Measurements from ENCODE around the gene NDUFB4.
"Not testable (repeated sequence)": the region's sequence is repeated elsewhere in the genome, so short reads cannot be mapped to it uniquely, and the experiment has no call there.

NDUFB4 gene

GRCh38 chr3:120572027-120572426 lies 24.1 kb upstream of the NDUFB4 start:
- DNase-seq = no peak

DNA sequence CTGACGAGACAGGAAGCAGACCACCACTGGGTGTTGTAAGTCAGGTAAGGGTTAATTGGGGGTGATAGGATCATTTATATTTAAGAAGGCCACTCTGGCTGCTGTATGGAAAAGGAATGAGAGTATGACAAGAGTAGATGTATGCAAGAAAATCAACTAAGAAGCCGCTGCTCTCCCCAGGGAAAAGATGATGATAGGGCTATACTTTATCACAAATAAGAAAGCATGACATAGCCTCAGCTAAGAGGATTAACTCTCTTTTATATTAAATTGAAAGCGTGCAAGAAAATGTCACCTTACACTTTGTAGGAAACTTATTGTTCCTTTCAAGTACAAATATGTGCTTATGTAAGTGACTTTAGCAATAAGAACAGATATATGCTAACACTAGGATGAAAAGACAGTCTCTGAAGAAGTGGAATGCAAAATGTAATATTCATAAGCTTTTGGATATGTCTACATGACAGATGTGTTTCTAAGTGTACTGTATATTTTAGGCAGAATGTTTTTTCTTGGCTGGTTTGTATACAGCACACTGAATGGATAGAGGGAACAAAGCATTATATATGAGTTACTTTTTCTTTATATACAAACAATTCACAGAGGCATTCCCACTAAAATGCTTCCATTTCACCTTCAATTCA lies 8.7 kb upstream of the NDUFB4 start:
- no peak for DNase-seq

DNA sequence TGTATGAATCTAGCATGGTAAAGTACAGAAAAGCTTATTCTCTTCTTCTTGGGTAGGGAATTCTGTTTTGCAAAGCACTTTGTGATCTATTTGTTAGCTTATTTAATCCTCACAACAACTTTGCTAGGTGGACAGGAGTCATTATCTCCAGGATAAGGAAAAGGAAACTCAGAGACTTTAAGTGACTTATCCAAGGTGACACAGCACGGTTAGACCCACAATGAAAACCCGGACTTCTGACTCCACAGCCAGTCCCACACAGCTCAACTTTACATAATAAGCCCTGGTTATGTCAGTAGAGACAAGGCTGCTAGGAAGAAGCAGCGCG lies 384 bp upstream of the NDUFB4 start:
- no peak for DNase-seq

DNA sequence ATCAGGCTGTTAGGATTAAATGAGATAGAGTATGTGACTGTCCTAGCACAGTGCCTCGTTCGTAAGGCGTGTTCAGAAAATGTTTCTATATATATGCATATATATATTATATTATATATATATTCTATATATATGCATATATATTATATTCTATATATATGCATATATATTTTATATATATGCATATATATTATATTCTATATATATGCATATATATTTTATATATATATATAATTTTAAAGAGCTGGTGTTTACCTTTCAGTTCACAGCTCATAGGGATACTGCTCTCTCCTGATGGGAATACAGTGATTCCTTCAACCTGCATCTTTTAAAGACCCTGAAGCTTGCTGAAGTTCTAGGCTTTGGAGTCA lies 702 bp downstream of the NDUFB4 start:
- DNase-seq = no peak

- DNase-seq = no peak
Measured at GRCh38 chr3:120597445-120598049, 1.4 kb downstream of the NDUFB4 start.

- no peak for DNase-seq
Measured at GRCh38 chr3:120599211-120599610, 3.1 kb downstream of the NDUFB4 start.

- DNase-seq = no peak
Measured at GRCh38 chr3:120601554-120601953, 5.4 kb downstream of the NDUFB4 start.

GRCh38 chr3:120602682-120603081 lies 6.5 kb downstream of the NDUFB4 start:
- DNase-seq = no peak

GRCh38 chr3:120604382-120604781 lies 8.2 kb downstream of the NDUFB4 start:
- DNase-seq = no peak

GRCh38 chr3:120604784-120605183 lies 8.6 kb downstream of the NDUFB4 start:
- DNase-seq = no peak

DNA sequence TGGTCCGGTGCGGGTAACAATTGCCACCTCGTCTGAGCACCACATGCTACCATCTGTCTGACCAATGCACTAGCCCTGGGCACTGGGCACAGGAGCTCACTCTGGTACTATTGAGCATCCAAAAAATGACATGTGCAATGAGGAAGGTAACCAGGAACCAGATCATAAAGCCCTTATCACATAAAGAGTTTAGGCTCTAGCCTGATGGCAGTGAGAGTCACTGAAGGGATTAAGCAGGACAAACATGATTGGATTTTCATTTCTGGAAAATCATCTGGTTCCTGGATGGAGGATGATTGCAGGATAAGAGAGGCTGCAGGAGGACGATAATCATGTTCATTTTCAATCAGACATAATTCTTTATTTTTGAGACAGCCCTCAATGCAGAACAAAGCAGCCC lies 12.4 kb downstream of the NDUFB4 start:
- DNase-seq = no peak

DNA sequence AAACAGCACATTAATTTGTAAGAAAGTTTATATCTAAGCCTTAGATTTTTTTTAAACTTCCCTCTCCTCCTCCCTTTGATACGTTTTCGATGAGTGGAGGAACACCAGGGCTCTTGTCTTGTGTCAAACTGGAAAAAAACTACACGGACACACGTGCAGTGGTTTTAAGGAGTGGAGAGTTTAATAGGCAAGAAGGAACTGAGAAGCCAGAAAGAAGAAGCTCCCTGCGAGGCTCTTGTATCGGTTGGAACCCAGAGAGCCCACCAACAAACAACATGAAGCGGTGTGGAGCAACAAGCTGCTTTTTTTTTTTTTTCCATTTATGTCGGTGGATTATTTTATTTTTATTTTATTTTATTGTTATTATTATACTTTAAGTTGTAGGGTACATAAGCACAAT lies 18.6 kb downstream of the NDUFB4 start:
- no peak for DNase-seq

- no peak for DNase-seq
Measured at GRCh38 chr3:120615847-120616609, 19.9 kb downstream of the NDUFB4 start.

DNA sequence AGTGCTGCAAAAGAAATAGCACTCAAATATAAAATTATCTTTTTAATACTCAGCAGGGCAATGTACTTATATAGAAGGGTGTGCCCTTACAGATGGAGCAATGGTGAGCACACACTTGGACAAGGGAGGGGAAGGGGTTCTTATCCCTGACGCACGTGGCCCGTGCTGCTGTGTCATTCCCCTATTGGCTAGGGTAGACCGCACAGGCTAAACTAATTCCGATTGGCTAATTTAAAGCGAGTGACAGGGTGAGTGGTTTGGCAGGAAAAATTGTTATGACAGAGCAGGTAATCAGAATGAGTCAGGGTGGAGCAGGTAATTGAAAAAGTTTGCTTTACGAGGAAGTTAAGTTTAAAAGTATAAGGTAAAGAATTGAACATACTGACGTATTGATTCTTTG lies 20.6 kb downstream of the NDUFB4 start:
- not testable (repeated sequence) for DNase-seq

DNA sequence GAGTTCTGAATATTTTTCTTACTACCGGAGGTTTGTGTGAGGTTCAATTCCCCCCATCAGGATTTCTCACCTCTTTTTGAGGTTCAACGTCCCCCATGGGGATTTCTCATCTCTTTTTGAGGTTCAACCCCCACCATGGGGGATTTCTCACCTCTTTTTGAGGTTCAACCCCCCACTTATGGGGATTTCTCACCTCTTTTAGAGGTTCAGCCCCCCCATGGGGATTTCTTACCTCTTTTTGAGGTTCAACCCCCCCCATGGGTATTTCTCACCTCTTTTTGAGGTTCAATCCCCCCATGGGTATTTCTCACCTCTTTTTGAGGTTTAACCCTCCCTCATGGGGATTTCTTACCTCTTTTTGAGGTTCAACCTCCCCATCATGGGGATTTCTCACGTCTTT lies 26.3 kb downstream of the NDUFB4 start:
- DNase-seq = no peak

- no peak for DNase-seq
Measured at GRCh38 chr3:120622870-120623726, 27.0 kb downstream of the NDUFB4 start.

DNA sequence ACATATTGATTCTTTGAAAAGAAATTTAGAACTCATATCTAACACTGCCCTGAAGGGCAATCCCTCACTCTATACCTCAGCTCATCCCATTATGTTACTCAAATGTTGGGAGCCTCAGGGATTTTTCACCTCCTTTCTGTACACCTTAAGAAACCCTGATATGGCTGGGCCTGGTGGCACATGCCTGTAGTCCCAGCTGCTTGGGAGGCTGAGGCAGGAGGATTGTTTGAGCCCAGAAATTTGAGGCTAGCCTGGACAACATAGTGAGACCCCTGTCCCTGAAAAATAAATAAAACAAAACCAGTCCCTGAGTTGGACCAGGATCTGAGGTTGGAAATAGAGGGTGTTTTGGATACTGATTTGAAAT lies 27.6 kb downstream of the NDUFB4 start:
- DNase-seq = no peak

GRCh38 chr3:120625159-120625586 lies 29.0 kb downstream of the NDUFB4 start:
- DNase-seq = no peak

DNA sequence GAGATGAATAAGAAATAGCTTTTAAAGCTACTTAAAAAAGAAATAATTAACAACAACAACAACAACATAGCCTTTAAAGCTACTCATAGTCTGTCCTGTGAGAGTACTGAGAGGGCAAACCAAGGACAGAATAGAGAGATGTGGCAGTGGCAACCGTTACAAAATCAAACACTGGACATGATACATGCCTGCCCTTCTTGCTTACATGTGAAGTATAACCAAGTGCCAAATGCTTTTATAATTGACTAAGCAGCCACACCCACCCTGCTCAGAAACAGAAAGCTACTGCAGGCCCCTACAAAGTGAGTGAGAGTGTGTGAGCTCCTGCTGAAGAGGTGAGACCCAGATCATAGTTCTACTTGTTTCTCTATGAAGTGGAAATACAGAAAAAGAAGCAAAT lies 38.4 kb downstream of the NDUFB4 start:
- DNase-seq = no peak

DNA sequence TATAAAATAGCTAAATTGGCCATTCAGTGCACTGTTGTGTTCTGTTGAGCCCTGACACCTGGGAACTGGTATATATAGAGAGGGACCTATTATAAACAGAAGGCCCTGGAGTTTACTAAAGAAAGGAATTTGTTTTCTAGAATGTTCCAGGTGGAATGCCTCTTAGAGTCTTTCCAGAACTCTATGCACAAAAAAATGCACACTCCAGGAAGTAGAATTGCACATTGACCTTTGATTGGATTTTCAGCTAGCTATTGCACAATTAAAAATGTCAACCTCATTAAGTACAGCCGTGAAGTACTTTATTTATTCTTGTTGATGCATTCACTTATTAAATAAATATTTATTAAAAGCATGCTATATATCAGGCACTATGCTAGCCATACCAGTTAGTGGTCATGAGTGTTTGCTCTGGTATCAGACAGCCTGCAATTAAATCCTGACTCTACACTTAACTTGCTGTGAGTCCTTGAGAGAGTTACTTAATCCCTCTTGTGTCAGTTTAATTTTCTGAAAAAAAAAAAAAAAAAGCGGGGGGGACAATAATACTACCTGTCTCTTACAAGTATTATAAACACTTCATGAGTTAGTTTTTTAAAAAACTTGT lies 40.8 kb downstream of the NDUFB4 start:
- DNase-seq = no peak

DNA sequence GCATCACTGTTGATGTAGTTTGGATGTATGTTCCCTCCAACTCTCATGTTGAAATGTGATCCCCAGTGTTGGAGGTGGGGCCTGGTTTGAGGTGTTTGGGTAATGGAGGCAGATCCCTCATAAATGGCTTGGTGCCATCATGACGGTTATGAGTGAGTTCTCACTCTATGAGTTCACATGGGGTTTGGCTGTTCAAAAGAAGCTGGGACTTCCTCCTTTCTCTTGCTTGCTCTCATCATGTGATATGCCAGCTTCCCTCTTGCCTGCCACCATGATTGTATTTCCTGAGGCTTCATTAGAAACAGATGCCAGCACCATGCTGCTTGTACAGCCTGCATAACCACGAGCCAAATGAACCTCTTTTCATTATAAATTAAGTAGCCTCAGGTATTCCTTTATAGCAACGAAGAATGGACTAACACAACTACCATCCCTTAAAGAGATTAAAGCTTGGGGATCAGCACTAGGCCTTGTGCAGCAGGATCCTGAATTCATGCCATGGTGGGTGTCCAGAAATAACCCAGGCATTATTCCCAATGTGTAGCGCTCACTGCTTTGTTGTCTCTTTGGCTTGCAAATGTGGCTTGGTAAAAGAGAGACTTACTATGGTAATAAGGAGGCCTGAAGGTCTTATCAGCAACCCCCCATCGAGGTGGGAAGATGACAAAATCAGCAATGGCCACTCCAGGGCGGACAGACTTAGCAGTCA lies 41.9 kb downstream of the NDUFB4 start:
- DNase-seq = no peak

DNA sequence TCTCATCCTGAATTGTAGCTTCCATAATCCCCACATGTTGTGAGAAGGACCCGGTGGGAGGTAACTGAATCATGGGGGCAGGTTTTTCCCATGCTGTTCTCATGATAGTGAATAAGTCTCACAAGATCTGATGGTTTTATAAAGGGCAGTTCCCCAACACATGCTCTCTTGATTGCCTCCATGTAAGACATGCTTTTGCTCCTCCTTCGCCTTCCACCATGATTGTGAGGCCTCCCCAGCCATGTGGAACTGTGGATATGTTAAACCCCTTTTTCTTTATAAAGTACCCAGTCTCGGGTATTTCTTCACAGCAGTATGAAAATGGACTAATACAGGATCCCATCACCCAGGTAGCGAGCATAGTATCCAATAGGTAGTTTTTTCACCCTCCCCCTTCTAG lies 42.7 kb downstream of the NDUFB4 start:
- DNase-seq = not testable (repeated sequence)
